ENCODE results near the gene HOXA3.

GRCh38 chr7:27163288-27164044, 11.1 kb upstream of the HOXA3 start:
- TF ChIP-seq TCF7L2 (IDR thresholded peaks at IDR 0.05; ENCODE audit: low read depth, low read length) (no peak), CTCF (IDR thresholded peaks at IDR 0.05) (no peak), POLR2AphosphoS5 (IDR thresholded peaks at IDR 0.05; ENCODE audit: low read depth, low read length) (no peak)
- TF ChIP-seq, protein P1, sequence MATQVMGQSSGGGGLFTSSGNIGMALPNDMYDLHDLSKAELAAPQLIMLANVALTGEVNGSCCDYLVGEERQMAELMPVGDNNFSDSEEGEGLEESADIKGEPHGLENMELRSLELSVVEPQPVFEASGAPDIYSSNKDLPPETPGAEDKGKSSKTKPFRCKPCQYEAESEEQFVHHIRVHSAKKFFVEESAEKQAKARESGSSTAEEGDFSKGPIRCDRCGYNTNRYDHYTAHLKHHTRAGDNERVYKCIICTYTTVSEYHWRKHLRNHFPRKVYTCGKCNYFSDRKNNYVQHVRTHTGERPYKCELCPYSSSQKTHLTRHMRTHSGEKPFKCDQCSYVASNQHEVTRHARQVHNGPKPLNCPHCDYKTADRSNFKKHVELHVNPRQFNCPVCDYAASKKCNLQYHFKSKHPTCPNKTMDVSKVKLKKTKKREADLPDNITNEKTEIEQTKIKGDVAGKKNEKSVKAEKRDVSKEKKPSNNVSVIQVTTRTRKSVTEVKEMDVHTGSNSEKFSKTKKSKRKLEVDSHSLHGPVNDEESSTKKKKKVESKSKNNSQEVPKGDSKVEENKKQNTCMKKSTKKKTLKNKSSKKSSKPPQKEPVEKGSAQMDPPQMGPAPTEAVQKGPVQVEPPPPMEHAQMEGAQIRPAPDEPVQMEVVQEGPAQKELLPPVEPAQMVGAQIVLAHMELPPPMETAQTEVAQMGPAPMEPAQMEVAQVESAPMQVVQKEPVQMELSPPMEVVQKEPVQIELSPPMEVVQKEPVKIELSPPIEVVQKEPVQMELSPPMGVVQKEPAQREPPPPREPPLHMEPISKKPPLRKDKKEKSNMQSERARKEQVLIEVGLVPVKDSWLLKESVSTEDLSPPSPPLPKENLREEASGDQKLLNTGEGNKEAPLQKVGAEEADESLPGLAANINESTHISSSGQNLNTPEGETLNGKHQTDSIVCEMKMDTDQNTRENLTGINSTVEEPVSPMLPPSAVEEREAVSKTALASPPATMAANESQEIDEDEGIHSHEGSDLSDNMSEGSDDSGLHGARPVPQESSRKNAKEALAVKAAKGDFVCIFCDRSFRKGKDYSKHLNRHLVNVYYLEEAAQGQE (IDR thresholded peaks at IDR 0.05; ENCODE audit: insufficient read depth in 1 of 2, low read depth in 2 of 2, low read length in 1 of 2): no peak
